Kidney capillary endothelial cell (primary cell): ENCODE data around the gene BDH1.
"Not testable (repeated sequence)": the region's sequence is repeated elsewhere in the genome, so short reads cannot be mapped to it uniquely, and the experiment has no call there.

Source experiments
- DNase-seq: peaks from one replicate; pipeline ENCODE4 v3.0.0-alpha.2; 2018; ENCODE audit warnings: low spot score

BDH1 gene

DNA sequence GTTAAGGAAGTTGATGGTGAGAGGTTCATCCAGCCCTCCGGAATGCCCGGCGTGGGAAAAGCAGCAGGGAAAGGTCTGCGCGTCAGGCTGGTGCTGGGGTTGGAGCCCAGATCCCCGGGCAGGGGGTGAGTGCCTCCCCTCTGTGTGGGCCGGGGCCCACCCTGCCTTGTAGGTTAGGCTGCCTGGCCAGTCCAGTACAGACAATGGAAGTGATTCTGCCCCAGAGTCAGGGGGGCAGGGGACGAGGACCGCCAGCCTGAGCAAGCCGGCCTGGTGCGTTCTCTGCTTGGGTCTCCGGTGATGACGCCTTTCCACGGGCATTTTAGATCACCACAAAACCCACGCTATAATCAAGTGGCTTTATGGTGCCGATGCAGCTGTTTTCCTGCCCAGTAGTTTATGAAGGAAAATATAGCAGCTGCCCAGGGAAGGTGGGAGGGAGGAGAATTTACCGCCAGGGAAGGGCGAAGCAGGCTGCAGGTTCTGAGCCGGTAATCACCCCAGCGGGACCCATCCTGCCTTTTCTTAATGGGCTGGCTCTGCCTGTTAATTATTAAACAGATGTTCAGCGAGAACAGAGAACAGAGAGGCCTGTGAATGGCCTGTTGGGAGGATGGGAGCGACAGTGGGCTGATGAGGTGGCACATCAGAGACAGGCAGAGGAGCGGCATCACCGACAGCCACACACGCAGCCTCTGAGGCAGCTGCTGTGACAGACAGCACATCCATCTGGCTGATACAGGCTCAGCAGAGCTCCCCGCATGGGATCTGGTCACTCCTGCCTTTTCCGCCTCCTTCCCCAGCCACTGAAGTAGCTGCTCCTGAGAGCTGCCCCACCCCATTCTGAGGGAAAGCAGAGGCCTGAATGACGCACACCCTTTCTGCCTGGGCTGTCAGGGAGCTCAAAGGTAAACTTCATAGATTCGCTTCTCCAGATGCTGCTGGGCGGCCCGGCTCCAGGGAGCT is 35.2 kb downstream of the BDH1 start:
- DNase-seq = no peak

DNA sequence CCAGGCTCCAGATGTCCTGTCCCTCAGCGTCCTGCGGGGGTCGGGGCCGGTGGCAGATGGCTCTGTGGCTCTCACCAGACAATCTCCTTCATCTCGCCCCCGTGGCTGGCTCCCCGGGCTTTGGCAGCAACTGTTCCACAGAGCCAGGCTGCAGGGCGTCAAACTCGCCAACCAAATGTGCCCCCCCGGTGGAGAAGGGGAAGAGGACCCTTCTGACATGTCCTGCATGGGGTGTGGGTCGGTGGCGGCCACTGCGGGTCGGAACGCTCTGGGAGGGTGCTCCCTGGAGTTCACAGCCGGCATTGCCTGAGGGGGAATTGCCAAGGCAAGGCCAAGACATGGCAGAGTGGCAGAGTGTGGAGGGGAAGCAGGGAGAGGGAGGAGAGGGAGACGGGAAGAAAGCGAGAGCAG is 36.0 kb downstream of the BDH1 start:
- DNase-seq = no peak

DNA sequence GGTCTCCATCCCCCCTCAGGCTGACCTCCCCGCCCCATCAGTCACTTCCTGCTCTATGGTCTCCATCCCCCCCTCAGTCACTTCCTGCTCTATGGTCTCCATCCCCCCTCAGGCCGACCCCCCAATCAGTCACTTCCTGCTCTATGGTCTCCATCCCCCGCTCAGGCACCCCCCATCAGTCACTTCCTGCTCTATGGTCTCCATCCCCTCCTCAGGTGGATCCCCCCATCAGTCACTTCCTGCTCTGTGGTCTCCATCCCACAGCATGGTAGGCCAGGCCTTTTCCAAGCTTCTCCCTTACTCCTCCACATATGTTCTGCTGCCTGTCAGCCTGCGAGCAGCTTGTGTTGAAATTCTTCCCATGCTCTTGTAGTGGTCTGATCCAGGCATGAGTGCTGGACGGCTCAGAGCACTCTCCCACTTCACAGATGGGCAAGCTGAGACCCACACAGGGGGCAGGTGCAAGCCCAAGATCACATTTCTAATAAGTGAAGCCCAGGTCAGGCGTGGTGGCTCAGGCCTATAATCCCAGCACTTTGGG is 36.8 kb downstream of the BDH1 start:
- no peak for DNase-seq

DNA sequence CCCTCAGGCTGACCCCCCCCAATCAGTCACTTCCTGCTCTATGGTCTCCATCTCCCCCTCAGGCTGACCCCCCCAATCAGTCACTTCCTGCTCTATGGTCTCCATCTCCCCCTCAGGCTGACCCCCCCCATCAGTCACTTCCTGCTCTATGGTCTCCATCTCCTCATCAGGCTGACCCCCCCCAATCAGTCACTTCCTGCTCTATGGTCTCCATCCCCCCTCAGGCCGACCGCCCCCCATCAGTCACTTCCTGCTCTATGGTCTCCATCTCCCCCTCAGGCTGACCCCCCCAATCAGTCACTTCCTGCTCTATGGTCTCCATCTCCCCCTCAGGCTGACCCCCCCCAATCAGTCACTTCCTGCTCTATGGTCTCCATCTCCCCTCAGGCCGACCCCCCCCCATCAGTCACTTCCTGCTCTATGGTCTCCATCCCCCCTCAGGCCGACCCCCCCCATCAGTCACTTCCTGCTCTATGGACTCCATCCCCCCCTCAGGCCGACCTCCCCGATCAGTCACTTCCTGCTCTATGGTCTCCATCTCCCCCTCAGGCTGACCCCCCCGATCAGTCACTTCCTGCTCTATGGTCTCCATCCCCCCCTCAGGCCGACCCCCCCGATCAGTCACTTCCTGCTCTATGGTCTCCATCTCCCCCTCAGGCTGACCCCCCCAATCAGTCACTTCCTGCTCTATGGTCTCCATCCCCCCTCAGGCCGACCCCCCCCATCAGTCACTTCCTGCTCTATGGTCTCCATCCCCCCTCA is 37.7 kb downstream of the BDH1 start:
- not testable (repeated sequence) for DNase-seq

DNA sequence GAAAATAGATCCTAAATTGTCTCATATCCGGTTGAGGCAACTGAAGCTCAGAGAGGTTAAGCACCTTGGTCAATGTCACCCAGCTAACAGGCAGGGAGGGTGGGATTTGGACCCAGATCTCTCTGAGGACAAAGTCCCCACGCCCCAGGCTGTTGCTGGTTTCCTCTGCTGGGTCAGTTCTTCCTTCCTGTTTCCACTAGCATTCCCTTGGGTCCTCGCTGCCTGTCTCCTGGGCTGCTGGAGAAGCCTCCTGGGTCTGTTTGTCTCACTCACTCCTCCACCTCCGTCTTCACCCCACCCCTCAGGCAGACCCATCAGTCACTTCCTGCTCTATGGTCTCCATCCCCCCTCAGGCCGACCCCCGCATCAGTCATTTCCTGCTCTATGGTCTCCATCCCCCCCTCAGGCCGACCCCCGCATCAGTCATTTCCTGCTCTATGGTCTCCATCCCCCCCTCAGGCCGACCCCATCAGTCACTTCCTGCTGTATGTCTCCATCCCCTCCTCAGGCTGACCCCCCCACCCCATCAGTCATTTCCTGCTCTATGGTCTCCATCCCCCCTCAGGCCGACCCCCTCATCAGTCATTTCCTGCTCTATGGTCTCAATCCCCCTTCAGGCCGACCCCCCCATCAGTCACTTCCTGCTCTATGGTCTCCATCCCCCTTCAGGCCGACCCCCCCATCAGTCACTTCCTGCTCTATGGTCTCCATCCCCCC is 38.7 kb downstream of the BDH1 start:
- DNase-seq = not testable (repeated sequence)

DNA sequence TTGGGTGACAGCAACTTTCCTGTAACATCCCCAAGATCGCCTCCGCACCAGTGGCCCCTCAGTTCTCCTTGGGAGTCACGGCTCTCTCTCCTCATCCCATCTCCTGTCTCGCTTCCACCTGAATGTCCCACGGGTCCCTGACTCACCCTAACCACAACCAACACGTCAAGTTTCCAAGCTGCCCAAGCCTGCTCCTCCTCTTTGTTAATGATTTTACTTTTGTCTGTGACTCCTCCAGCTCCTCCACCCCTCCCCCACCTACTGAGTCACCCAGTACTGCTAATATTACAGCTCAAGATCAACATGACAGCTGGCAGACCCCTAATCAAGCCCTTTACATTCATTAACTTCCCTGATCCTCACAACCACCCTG is 39.3 kb downstream of the BDH1 start:
- no peak for DNase-seq

DNA sequence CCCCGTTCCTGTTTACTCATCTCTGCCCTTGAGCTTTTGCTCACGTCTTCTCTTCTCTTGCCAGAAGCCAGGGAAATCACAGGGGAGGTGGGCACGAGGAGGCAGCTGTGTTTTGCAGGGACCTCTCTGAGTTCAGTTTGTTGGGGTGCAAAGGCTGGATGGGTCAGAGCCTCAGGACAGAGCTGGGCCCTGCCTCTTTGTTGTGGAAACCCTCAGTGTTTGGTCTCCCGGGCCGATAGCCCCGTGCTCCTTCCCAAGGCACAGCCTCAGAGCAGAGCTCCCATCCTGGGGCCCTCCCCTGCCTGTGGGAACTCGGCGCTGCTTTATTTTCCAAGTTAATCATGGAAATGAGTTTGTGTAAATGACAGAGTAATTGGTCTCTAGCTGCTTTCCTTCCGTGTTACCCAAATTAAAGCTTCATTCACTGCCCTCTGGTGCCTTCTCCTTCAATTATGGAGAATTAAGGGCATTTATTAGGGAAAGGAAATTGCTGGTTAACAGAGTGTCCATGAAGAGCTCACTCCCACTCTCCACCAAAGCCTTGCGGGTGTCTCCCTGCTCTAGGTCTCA is 40.9 kb downstream of the BDH1 start:
- DNase-seq = no peak

DNA sequence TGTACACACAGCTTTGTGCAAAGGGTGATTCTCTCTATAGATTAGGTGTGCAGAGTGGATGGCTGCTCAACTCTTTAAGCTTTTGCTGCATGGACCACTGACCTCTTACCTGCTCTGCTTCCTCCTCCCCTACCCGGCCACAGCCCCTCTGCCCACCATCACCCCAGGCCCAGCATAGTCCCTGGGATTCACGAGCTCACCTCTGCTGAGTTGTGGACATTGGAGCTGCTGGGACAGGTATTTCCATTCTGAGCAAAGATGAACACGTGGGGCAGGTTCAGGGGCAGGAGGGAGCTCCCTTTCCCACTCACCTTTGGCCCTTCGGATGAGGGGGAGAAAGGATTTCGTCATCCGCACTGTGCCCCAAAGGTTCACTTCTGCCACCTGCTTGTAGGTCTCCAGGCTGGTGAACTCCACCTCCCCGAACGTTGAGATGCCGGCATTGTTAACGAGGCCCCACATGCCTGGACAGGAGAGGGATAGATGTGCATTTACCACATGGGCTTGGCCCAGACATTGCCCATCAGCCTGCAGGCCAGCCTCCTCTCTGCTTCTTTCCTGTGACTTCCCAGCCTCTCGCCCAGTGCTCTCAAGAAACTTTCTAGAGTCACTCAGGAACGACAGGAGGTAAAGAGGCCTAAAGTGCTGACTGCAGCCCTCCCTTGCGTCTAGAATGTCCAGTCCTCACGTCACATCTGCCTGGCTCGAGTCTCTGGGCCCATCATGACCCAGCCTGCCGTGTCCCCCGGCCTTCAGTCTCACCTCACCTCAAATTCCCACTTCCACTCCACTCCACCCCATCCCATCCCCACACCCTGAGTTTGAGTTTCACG is 41.6 kb downstream of the BDH1 start:
- DNase-seq = no peak

DNA sequence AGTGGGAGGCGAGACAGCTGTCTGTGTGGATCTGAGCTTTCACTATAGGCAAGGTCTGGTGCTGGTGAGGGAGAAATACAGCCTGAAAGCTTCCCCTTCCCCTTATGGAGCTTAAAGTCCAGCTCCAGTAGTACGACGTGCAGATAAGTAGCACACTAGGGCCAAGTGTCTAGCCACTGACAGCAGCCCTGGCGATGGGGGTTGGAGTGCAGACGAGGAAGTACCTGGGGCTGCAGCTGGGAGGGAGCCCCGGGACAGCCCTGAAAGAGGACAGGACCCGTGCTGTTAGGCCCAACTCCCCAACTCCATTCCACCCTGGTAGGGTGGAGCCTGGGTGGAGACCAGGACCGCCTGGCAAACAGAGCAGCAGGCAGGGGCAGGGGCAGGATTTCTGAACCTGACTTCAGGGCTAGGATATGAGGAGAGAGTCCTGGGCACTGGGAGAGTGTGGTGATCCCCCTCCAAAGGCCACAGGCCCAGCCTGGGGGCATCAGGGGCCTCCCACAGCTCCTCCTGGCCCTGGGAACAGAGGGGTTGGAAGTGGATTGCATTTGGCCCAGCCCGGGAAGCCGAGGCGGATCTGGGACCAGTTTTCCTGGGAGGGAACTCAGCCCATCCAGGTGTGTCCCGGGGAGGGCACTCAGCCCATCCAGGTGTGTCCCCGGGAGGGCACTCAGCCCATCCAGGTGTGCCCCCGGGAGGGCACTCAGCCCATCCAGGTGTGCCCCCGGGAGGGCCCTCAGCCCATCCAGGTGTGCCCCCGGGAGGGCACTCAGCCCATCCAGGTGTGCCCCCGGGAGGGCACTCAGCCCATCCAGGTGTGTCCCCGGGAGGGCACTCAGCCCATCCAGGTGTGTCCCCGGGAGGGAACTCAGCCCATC is 42.8 kb downstream of the BDH1 start:
- no peak for DNase-seq

DNA sequence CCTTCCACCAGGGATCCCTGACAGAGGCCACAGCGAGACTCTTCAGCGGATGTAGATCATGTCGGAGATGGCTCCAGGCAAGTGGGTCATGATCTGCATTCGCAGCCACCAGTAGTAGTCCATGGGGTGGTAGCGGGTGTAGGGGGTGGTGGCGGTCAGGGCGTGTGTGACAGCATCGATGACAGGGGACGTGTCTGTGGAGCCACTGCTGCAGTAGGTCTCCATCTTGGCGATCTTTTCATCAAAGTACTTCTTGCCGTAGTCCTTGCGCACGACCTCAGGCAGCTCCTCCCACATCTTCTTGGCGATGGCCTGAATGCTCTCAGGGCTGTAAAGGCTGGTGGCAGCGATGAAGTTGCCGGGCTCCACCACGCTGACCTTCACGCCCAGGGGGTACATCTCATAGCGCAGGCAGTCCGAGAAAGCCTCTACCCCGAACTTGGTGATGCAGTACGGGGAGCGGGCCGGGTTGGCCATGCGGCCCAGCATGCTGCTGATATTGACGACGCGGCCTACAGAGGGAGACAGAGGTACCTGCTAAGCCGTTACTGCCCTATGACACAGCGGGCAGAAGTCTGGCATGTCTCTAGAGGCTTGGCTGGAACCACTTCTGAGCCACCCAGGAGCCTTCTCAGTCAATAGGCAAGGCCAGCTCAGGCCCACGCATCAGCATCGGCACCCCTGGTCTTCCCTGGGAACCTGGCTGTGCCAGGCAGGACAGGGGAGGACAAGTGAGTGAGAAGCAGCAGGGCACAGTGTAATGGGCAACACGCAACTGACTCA is 43.7 kb downstream of the BDH1 start:
- DNase-seq = no peak

DNA sequence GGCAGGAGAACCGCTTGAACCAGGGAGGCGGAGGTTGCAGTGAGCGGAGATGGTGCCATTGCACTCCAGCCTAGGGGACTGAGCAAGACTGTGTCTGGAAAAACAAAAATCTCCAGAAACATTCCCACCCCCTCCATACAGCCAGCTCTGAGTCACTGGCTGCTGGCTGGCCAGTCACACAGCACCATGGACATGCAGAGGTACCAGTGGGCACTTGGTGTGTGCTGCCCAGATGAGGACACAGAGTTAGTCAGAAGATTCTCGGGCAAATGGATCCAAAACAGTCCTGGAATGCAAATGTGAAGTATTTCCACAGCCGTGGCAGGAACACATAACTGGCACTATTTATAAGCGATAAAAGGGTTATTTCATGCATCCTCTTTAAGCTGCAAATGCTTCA is 44.6 kb downstream of the BDH1 start:
- DNase-seq = no peak

DNA sequence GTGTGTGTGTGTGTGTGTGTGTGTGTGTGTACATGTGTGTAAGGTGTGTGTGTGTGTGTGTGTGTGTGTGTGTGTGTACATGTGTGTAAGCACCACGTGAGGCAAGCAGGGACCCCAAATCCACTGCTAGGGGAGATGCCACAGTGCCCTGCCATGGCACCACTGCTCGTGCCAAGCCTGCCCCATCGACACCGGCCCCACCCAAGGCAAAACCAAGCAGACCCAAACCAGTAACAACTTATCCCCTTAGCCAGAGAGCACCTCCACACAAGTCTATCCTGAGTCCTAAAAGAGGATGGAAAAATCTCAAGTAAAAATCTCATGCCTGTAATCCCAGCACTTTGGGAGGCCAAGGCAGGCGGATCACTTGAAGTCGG is 45.1 kb downstream of the BDH1 start:
- no peak for DNase-seq

DNA sequence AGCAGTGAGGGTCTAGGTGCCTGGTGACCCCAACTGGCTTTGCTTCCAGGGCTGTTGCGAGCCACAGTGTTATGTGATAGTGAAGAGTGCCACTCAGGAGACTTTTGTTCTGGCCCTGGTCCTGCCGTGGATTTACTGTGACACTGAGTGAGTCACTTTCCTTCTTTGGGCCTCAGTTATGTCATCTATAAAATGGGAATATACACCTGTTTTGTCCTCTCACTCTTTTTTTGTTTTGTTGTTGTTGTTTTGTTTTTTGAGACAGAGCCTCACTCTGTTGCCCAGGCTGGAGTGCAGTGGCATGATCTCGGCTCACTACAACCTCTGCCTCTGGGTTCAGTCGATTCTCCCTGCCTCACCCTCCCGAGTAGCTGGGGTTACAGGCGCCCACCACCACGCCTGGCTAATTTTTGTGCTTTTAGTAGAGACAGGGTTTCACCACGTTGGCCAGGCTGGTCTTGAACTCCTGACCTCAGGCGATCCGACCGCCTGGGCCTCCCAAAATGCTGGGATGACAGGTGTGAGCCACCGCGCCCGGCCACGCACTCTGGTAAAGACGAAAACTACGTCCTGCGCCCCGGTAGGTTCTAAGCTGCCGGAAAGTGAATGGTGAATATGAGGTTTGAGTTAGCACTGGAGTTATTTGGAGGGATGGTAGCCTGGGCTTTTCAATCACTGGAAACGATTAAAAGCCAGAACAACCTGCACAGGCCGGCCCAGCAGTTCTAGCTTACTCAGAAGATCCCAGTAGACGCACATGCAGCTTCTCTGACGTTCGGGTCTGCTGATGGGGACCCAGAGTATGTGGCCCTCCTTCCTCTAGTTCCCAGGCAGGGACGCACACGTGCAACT is 46.6 kb downstream of the BDH1 start:
- DNase-seq = no peak

DNA sequence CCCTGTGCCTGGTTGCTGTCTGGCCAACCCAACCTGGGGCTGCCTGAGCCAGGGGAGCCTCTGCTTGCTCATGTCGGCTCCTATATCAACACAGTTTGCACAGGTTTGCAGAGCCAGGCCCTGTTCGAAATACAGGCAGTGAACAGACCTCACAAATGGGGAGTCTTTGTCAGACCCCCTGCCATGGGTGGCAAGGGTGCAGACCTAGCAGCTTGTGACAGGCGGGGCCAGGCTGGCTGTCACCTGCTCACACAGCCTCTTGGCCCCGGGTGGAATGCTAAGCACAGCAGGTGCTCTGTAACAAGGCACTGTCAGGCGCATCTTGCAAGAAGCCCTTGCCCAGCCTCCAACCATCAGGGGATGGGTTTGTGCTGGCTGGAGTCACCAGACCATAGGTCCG is 47.3 kb downstream of the BDH1 start:
- no peak for DNase-seq

DNA sequence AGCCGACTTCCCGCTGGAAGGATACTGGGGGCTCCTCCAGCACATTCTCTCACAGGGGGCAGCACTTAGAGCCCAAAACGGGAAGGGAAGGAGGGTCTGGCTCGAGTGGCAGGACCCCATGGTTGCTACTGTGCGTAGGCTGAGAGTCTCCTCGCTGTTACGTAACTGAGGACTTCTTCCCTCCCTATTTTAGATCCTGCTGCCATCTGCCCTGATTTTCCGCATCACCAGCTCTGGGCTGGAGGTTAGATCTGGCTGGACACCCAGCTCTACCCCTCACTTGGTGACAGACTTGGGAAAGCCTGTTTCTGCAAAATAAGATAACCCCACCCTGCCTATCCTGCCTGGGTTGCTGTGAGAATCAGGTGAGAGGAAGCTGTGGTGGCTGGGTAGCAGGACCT is 47.7 kb downstream of the BDH1 start:
- no peak for DNase-seq

DNA sequence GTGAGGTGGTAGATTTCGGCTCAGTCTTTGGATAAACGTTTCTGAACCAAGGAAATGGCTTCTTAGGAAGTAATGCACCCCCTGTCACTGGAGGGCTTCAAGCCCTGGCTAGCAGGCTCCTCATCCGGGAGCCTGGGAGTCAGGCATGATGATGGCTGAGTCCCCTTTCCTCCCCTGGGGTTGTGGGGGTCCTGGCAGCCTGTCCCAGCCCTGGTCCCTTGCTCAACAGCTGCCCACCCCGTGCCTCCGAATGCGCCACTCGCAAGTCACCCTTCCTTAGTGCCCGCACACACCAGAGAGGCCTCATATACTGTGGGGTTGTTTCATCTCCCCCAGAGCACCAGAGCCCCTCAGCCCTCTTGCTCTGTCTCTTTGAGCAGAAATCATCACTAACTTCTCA is 48.2 kb downstream of the BDH1 start:
- DNase-seq = no peak

DNA sequence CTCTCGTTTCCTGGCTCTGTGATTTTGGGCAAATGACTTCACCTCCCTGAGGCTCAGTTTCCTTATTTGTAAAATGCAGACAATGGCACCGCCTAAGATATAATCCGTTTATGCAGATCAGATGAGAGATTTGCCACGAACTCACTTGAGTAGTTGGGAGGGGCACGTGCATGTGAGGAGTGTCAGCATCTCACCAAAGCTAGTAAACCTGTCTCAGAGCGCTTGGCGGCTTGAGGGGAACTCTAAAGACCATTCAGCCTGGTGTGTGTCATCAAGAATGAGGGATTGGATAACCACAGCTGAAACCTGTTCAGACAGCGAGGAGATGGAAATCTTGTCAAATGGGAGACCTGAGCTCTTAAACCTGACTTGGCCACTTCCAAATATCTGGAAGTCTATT is 48.7 kb downstream of the BDH1 start:
- DNase-seq = no peak

DNA sequence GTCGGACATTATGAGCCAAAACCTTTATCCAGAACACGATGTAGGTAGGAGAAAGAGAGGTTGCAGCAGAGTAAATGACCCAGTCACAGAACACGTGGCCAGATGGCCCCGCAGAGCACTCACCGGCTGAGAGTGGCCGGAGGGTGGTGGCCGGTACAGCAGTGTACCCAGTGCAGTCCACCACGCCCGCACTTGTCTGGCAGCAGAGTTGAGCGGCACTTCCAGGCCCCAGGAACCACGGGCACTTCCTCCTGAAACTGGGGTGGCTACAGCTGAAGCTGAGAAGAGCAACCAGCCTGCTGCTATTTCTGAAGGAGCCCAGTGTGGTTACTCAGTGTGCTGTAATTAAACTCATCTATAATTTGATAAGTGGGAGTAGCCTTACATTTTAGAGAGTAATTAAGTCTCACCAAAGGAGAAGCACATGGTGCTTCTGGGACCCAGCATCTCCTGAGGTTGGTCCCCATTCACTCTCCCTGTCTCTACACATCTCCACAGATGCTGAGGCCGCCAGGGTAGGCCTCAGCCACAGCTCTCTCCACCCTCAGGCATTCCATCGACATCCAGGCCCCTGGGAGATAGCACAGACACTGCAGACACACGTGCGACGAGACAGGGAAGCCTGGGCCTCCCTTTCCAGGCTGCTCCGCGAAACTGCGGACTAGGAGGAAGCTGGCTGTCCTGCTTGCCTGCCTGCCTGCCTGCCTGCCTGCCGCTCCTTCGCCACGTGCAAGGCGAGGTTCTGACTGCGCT is 49.8 kb downstream of the BDH1 start:
- no peak for DNase-seq
